CD4-positive, alpha-beta T cell (primary cell): ENCODE measurements around the gene NUP133. TPM values are rescaled to one million over a fixed set of nuclear protein-coding genes. Genes with fewer than 3 reads are reported as not detected.

Experiments
- ATAC-seq: fragments of 200-7000 bp; cut with Tn5 transposase; one replicate; pipeline ENCODE4 v1.10.0; 2022; ENCODE audit warnings: mild to moderate bottlenecking; ENCODE audit not compliant: poor library complexity
- CTCF ChIA-PET: fragments of 350-600 bp; sonication (Branson Sonifier 250); formaldehyde crosslinking; loops from one replicate; lab custom pipeline; 2021; ENCODE audit warnings: antibody characterized with exemption, inconsistent platforms; lab: Charles Lee
- POLR2A ChIA-PET: fragments of 350-600 bp; sonication (Branson Sonifier 250); formaldehyde crosslinking; loops from one replicate; lab custom pipeline; 2021; ENCODE audit warnings: antibody characterized with exemption, inconsistent platforms; lab: Charles Lee
- DNase-seq, 14 experiments: peaks; one replicate each; pipeline ENCODE4 v3.0.0-alpha.2; 2013 to 2020; ENCODE audit warnings: mixed read lengths in 2 of 14
- H3K27ac ChIP-seq, 2 donors: one replicate each; pipeline versions ENCODE4 v1.5.1 to v1.7.0; 2013; ENCODE audit warnings: low read length in 2 of 2, low read depth in 1 of 2, mild to moderate bottlenecking in 1 of 2
- H3K27me3 ChIP-seq, 2 experiments: 1 replicate in 1 of 2; 2 replicates in 1 of 2; pipeline versions ENCODE4 v1.6.1 to v1.7.0; 2013; ENCODE audit warnings: low read length in 2 of 2, control low read depth in 1 of 2, mild to moderate bottlenecking in 1 of 2, moderate library complexity in 1 of 2; ENCODE audit not compliant: insufficient read depth in 2 of 2, control insufficient read depth in 1 of 2
- H3K36me3 ChIP-seq: one replicate; pipeline ENCODE4 v1.6.1; 2013; ENCODE audit warnings: low read length, control low read depth; ENCODE audit not compliant: insufficient read depth
- H3K4me1 ChIP-seq: one replicate; pipeline ENCODE4 v1.6.1; 2013; ENCODE audit warnings: low read length, control low read depth; ENCODE audit not compliant: insufficient read depth
- H3K4me3 ChIP-seq: one replicate; pipeline ENCODE4 v1.5.1; 2013; ENCODE audit warnings: mild to moderate bottlenecking, low read length, moderate library complexity
- H3K9me3 ChIP-seq, 2 experiments: 1 replicate in 1 of 2; 2 replicates in 1 of 2; pipeline versions ENCODE4 v1.6.1 to v1.7.0; 2013; ENCODE audit warnings: low read length in 2 of 2, mild to moderate bottlenecking in 2 of 2, control low read depth in 1 of 2, moderate library complexity in 1 of 2; ENCODE audit not compliant: control insufficient read depth in 1 of 2, insufficient read depth in 1 of 2
- H3K27ac Mint-ChIP-seq: one replicate; pipeline ENCODE4 v1.8.0; 2020; ENCODE audit warnings: mixed read lengths
- H3K27me3 Mint-ChIP-seq: one replicate; pipeline ENCODE4 v1.8.0; 2021; ENCODE audit warnings: mixed read lengths
- H3K36me3 Mint-ChIP-seq: one replicate; pipeline ENCODE4 v1.8.0; 2021; ENCODE audit warnings: low read depth, mixed read lengths
- H3K4me1 Mint-ChIP-seq: one replicate; pipeline ENCODE4 v1.8.0; 2021; ENCODE audit warnings: low read depth, mixed read lengths
- H3K4me3 Mint-ChIP-seq: one replicate; pipeline ENCODE4 v1.8.0; 2020; ENCODE audit warnings: mild to moderate bottlenecking, mixed read lengths
- H3K9me3 Mint-ChIP-seq: one replicate; pipeline ENCODE4 v1.8.0; 2020; ENCODE audit warnings: mixed read lengths
- intact Hi-C, 2 experiments: fragments of 100-400 bp; cut with DNase I in 1 of 2; cut with micrococcal nuclease in 1 of 2; formaldehyde crosslinking; loops; one replicate each; pipeline versions ENCODE4 v1.15.1 to v1.9.0; 2023 to 2025; cut with DNase I, micrococcal nuclease
- total RNA-seq, 174 experiments: library from RNA in 2 of 174; stranded (reverse) in 2 of 174; gene quantifications; one replicate each; pipeline ENCODE4 v1.2.3 and lab custom pipeline; 2021 to 2026
- TF ChIP-seq, protein P1 (sequence below): fragments of 200-600 bp; IDR thresholded peaks from one replicate; pipeline ENCODE4 v1.8.0; 2022; ENCODE audit warnings: antibody characterized with exemption, mild to moderate bottlenecking

Gene NUP133
- total RNA-seq, 2 experiments from 2014 or later = 42.0 to 45.3 TPM

DNA sequence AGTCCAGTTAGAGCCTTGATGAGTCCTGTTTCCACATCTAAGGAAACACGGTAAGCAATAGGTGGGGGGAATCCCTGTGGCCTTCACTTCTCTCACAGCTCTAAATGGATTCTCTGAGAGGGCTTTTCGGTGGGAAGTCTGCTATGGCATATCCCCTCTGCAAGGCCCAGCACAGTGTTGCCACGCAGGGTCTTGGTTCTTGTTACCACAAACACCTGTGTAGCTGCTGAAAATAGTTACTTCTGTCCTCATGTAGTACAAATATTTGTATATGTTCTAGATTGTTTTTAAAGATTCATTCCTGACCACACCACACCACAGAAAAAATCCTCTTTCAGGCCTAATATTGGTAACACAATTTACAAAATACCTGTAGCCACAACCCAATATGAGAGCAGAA lies 79.9 kb downstream of the NUP133 start:
- DNase-seq (no peak), ATAC-seq (no peak)
- Histone ChIP-seq H3K27ac (no peak overlapping the region), H3K4me1 (peaks cover 29% of the 10 kb centered on the region), H3K27me3 (peaks cover 55 to 72% of the 10 kb centered on the region in 2 experiments), H3K4me3 (no peak overlapping the region), H3K9me3 (peaks cover 3 to 24% of the 10 kb centered on the region in 2 experiments), H3K36me3 (no peaks in the 10 kb centered on the region)
- ChIA-PET CTCF (no interaction called here), POLR2A (no interaction called here)
- Mint-ChIP-seq H3K27ac (no peak overlapping the region), H3K9me3 (peaks cover 3% of the 10 kb centered on the region), H3K27me3 (peaks cover 84% of the 10 kb centered on the region), H3K4me3 (no peak overlapping the region), H3K4me1 (peaks cover 20% of the 10 kb centered on the region), H3K36me3 (no peaks in the 10 kb centered on the region)
- TF ChIP-seq, protein P1, sequence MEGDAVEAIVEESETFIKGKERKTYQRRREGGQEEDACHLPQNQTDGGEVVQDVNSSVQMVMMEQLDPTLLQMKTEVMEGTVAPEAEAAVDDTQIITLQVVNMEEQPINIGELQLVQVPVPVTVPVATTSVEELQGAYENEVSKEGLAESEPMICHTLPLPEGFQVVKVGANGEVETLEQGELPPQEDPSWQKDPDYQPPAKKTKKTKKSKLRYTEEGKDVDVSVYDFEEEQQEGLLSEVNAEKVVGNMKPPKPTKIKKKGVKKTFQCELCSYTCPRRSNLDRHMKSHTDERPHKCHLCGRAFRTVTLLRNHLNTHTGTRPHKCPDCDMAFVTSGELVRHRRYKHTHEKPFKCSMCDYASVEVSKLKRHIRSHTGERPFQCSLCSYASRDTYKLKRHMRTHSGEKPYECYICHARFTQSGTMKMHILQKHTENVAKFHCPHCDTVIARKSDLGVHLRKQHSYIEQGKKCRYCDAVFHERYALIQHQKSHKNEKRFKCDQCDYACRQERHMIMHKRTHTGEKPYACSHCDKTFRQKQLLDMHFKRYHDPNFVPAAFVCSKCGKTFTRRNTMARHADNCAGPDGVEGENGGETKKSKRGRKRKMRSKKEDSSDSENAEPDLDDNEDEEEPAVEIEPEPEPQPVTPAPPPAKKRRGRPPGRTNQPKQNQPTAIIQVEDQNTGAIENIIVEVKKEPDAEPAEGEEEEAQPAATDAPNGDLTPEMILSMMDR = no peak
- intact Hi-C loops = no loop called here

GRCh38 chr1:229427572-229427971 lies 80.6 kb downstream of the NUP133 start:
- no peaks in the 10 kb centered on the region for H3K36me3 ChIP-seq
- CTCF ChIA-PET = no interaction called here
- no peak for DNase-seq
- Mint-ChIP-seq H3K36me3 (no peaks in the 10 kb centered on the region), H3K27me3 (peaks cover 85% of the 10 kb centered on the region), H3K9me3 (peaks cover 3% of the 10 kb centered on the region), H3K4me1 (peaks cover 19% of the 10 kb centered on the region), H3K27ac (no peak overlapping the region), H3K4me3 (no peak overlapping the region)
- H3K4me3 ChIP-seq = no peak overlapping the region
- TF ChIP-seq, protein P1 = no peak
- H3K27me3 ChIP-seq = peaks cover 50 to 66% of the 10 kb centered on the region in 2 experiments
- intact Hi-C loops = no loop called here
- ATAC-seq = no peak
- peaks cover 3 to 18% of the 10 kb centered on the region in 2 experiments for H3K9me3 ChIP-seq
- H3K4me1 ChIP-seq = peaks cover 22% of the 10 kb centered on the region
- no peak overlapping the region for H3K27ac ChIP-seq
- POLR2A ChIA-PET = no interaction called here

GRCh38 chr1:229425564-229426159 lies 82.5 kb downstream of the NUP133 start:
- POLR2A ChIA-PET = no interaction called here
- H3K36me3 Mint-ChIP-seq = no peaks in the 10 kb centered on the region

More at GRCh38 chr1:229425564-229426159, 82.5 kb downstream of the NUP133 start:
- peaks cover 70% of the 10 kb centered on the region for H3K27me3 Mint-ChIP-seq
- DNase-seq = no peak
- Histone ChIP-seq H3K4me1 (peaks cover 4% of the 10 kb centered on the region), H3K27me3 (peaks cover 35 to 52% of the 10 kb centered on the region in 2 experiments), H3K36me3 (no peaks in the 10 kb centered on the region), H3K9me3 (peaks cover 3 to 8% of the 10 kb centered on the region in 2 experiments), H3K4me3 (no peak overlapping the region), H3K27ac (no peak overlapping the region)
- peaks cover 1% of the 10 kb centered on the region for H3K4me1 Mint-ChIP-seq
- CTCF ChIA-PET = no interaction called here
- TF ChIP-seq, protein P1 = no peak
- intact Hi-C loops = no loop called here
- no peak overlapping the region for H3K27ac Mint-ChIP-seq
- no peak for ATAC-seq
- H3K9me3 Mint-ChIP-seq = peaks cover 3% of the 10 kb centered on the region
- no peak overlapping the region for H3K4me3 Mint-ChIP-seq
